ENCODE data around the gene HEPACAM2.

The HEPACAM2 gene

GRCh38 chr7:93185303-93186027 lies 40.8 kb downstream of the HEPACAM2 start:
- TF ChIP-seq CTCF (IDR thresholded peaks at IDR 0.05) = no peak
- no peak overlapping the region for H3K4me3 Mint-ChIP-seq
- DNase-seq = no peak
- no peaks in the 10 kb centered on the region for H3K36me3 Mint-ChIP-seq (ENCODE audit: low read depth)
- H3K9me3 Mint-ChIP-seq = no peaks in the 10 kb centered on the region
- H3K27ac Mint-ChIP-seq = no peak overlapping the region
- H3K4me1 Mint-ChIP-seq = no peaks in the 10 kb centered on the region
- H3K27me3 Mint-ChIP-seq (ENCODE audit: low read depth, poor library complexity) = peaks cover 42% of the 10 kb centered on the region

GRCh38 chr7:93179173-93179572 lies 47.1 kb downstream of the HEPACAM2 start:
- no peak for TF ChIP-seq CTCF (IDR thresholded peaks at IDR 0.05)
- peaks cover 33% of the 10 kb centered on the region for H3K27me3 Mint-ChIP-seq (ENCODE audit: low read depth, poor library complexity)
- H3K4me1 Mint-ChIP-seq = no peaks in the 10 kb centered on the region
- no peaks in the 10 kb centered on the region for H3K36me3 Mint-ChIP-seq (ENCODE audit: low read depth)
- no peak overlapping the region for H3K27ac Mint-ChIP-seq
- no peak for DNase-seq
- no peak overlapping the region for H3K4me3 Mint-ChIP-seq
- H3K9me3 Mint-ChIP-seq = no peaks in the 10 kb centered on the region

GRCh38 chr7:93178213-93178612 lies 48.1 kb downstream of the HEPACAM2 start:
- no peak overlapping the region for H3K27ac Mint-ChIP-seq
- TF ChIP-seq CTCF (IDR thresholded peaks at IDR 0.05) = no peak
- no peak overlapping the region for H3K4me3 Mint-ChIP-seq
- H3K36me3 Mint-ChIP-seq (ENCODE audit: low read depth) = no peaks in the 10 kb centered on the region
- H3K27me3 Mint-ChIP-seq (ENCODE audit: low read depth, poor library complexity) = peaks cover 29% of the 10 kb centered on the region
- DNase-seq = no peak
- H3K4me1 Mint-ChIP-seq = no peaks in the 10 kb centered on the region
- H3K9me3 Mint-ChIP-seq = peaks cover 3% of the 10 kb centered on the region

GRCh38 chr7:93176992-93177580 lies 49.2 kb downstream of the HEPACAM2 start:
- H3K4me1 Mint-ChIP-seq = no peaks in the 10 kb centered on the region
- H3K27me3 Mint-ChIP-seq (ENCODE audit: low read depth, poor library complexity) = peaks cover 26% of the 10 kb centered on the region
- no peak for TF ChIP-seq CTCF (IDR thresholded peaks at IDR 0.05)
- H3K36me3 Mint-ChIP-seq (ENCODE audit: low read depth) = no peaks in the 10 kb centered on the region
- H3K27ac Mint-ChIP-seq = no peak overlapping the region
- H3K9me3 Mint-ChIP-seq = peaks cover 10% of the 10 kb centered on the region
- DNase-seq = no peak
- H3K4me3 Mint-ChIP-seq = no peak overlapping the region

- peaks cover 23% of the 10 kb centered on the region for H3K9me3 Mint-ChIP-seq
- DNase-seq = no peak
- no peak overlapping the region for H3K4me3 Mint-ChIP-seq
- H3K27me3 Mint-ChIP-seq (ENCODE audit: low read depth, poor library complexity) = peaks cover 18% of the 10 kb centered on the region
- TF ChIP-seq CTCF (IDR thresholded peaks at IDR 0.05) = no peak
- no peaks in the 10 kb centered on the region for H3K4me1 Mint-ChIP-seq
- no peak overlapping the region for H3K27ac Mint-ChIP-seq
- no peaks in the 10 kb centered on the region for H3K36me3 Mint-ChIP-seq (ENCODE audit: low read depth)
Measured at GRCh38 chr7:93175219-93175618, 51.0 kb downstream of the HEPACAM2 start.

GRCh38 chr7:93172683-93173082 lies 53.6 kb downstream of the HEPACAM2 start:
- H3K27ac Mint-ChIP-seq = no peak overlapping the region
- peaks cover 17% of the 10 kb centered on the region for H3K27me3 Mint-ChIP-seq (ENCODE audit: low read depth, poor library complexity)
- no peak for DNase-seq
- no peak overlapping the region for H3K4me3 Mint-ChIP-seq
- no peaks in the 10 kb centered on the region for H3K36me3 Mint-ChIP-seq (ENCODE audit: low read depth)
- H3K9me3 Mint-ChIP-seq = peaks cover 28% of the 10 kb centered on the region
- H3K4me1 Mint-ChIP-seq = no peaks in the 10 kb centered on the region
- TF ChIP-seq CTCF (IDR thresholded peaks at IDR 0.05) = no peak

All from nephron progenitor cell (in vitro differentiated cells).